ENCODE results near the gene TMPRSS15. TPM values are rescaled to one million over a fixed set of nuclear protein-coding genes. Genes with fewer than 3 reads are reported as not detected.
"Not testable (repeated sequence)": the region's sequence is repeated elsewhere in the genome, so short reads cannot be mapped to it uniquely, and the experiment has no call there.

Gene TMPRSS15
- polyA plus RNA-seq, 2 of the 4 experiments (the other 2 are of a cell fraction): 0.14 TPM; not detected in 1

GRCh38 chr21:18398843-18399242, 4.7 kb downstream of the TMPRSS15 start:
- ChIA-PET POLR2A (no interaction called here), CTCF (no interaction called here)
- ATAC-seq (no peak), FAIRE-seq (no peak), DNase-seq (ENCODE audit: low read depth in 1 of 2, low spot score in 1 of 2) (no peak)
- Histone ChIP-seq H3K27ac (no peak overlapping the region), H3K9me3 (no peaks in the 10 kb centered on the region), H3K4me1 (no peaks in the 10 kb centered on the region), H3K4me3 (no peak overlapping the region), H3K4me2 (no peak overlapping the region)
- TF ChIP-seq MAFK (IDR thresholded peaks at IDR 0.05; ENCODE audit: partially characterized antibody) (peak; percentile 27), CTCF (IDR thresholded peaks at IDR 0.05) (no peak)
- WGBS (ENCODE audit: missing lambda C conversion rate): 1% methylated on average over 5 of the region's 5 CpGs

DNA sequence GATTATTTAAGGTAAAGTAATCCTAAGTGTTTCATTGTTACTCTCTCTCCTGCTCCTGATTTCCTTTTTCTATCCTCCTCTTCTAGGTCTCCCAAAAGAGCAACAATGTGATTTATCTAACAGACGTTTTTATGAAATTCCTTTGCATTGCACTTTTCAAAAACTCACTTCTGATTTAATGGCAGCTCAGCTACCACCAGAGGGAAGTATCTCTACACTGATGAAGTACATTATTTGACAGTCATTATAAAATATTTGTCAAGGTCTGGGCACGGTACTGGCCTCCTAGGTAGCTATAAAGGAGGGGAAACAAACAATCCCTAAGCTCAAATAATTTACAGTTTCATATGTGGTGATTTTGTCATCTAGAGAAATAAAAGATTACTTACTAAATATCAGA, 15.6 kb downstream of the TMPRSS15 start:
- 4% methylated on average over 2 of the region's 2 CpGs for WGBS (ENCODE audit: missing lambda C conversion rate)
- Histone ChIP-seq H3K27ac (no peak overlapping the region), H3K4me2 (no peak overlapping the region), H3K4me1 (no peaks in the 10 kb centered on the region), H3K9me3 (no peaks in the 10 kb centered on the region), H3K4me3 (no peak overlapping the region)
- ATAC-seq (no peak), DNase-seq (ENCODE audit: low read depth in 1 of 2, low spot score in 1 of 2) (no peak), FAIRE-seq (no peak)
- no peak for TF ChIP-seq TP53 (CRISPR knock-in tag; IDR thresholded peaks at IDR 0.05)
- TF ChIP-seq FOXS1 (CRISPR knock-in tag; IDR thresholded peaks at IDR 0.05): no peak
- no peak for TF ChIP-seq POLR2A (IDR thresholded peaks at IDR 0.05; ENCODE audit: low read length)
- no peak for TF ChIP-seq MAFK (IDR thresholded peaks at IDR 0.05; ENCODE audit: partially characterized antibody)
- TF ChIP-seq ZSCAN20 (CRISPR knock-in tag; IDR thresholded peaks at IDR 0.05): no peak
- no peak for TF ChIP-seq HOXA7 (CRISPR knock-in tag; IDR thresholded peaks at IDR 0.05)
- TF ChIP-seq ZFP36 (IDR thresholded peaks at IDR 0.05; ENCODE audit: borderline replicate concordance, partially characterized antibody): no peak
- no peak for TF ChIP-seq CEBPB (IDR thresholded peaks at IDR 0.05)
- TF ChIP-seq RARB (CRISPR knock-in tag; IDR thresholded peaks at IDR 0.05): no peak
- no peak for TF ChIP-seq HES2 (IDR thresholded peaks at IDR 0.05)
- no peak for TF ChIP-seq CHD2 (IDR thresholded peaks at IDR 0.05; ENCODE audit: low read length, partially characterized antibody)
- no peak for TF ChIP-seq POLR2AphosphoS2 (conservative IDR thresholded peaks at IDR 0.05; ENCODE audit: low read length)
- TF ChIP-seq, protein P1, sequence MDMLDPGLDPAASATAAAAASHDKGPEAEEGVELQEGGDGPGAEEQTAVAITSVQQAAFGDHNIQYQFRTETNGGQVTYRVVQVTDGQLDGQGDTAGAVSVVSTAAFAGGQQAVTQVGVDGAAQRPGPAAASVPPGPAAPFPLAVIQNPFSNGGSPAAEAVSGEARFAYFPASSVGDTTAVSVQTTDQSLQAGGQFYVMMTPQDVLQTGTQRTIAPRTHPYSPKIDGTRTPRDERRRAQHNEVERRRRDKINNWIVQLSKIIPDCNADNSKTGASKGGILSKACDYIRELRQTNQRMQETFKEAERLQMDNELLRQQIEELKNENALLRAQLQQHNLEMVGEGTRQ (IDR thresholded peaks at IDR 0.05): no peak
- TF ChIP-seq CTCF (IDR thresholded peaks at IDR 0.05): no peak
- no peak for TF ChIP-seq GATA3 (IDR thresholded peaks at IDR 0.05; ENCODE audit: borderline replicate concordance)
- TF ChIP-seq EP300 (IDR thresholded peaks at IDR 0.05): no peak
- POLR2A ChIA-PET: no interaction called here
- CTCF ChIA-PET: no interaction called here

- FAIRE-seq (no peak), ATAC-seq (no peak), DNase-seq (ENCODE audit: low read depth in 1 of 2, low spot score in 1 of 2) (peak in 1 of 2 experiments; percentile 2)
- Histone ChIP-seq H3K4me2 (no peak overlapping the region), H3K9me3 (no peaks in the 10 kb centered on the region), H3K4me1 (no peaks in the 10 kb centered on the region), H3K4me3 (no peak overlapping the region), H3K27ac (no peak overlapping the region)
- ChIA-PET CTCF (no interaction called here), POLR2A (no interaction called here)
- TF ChIP-seq SREBF2 (IDR thresholded peaks at IDR 0.05) (no peak), HEYL (CRISPR knock-in tag; IDR thresholded peaks at IDR 0.05) (no peak), TFCP2L1 (CRISPR knock-in tag; IDR thresholded peaks at IDR 0.05) (no peak), E2F6 (IDR thresholded peaks at IDR 0.05; ENCODE audit: borderline replicate concordance, low read depth) (no peak), ZNF302 (CRISPR knock-in tag; IDR thresholded peaks at IDR 0.05) (no peak)
- 0% methylated on average over 1 of the region's 1 CpG for WGBS (ENCODE audit: missing lambda C conversion rate)
Measured at GRCh38 chr21:18384771-18385170, 18.8 kb downstream of the TMPRSS15 start.

- ATAC-seq; H3K9me3 ChIP-seq; H3K27ac ChIP-seq; DNase-seq (ENCODE audit: low read depth in 1 of 2, low spot score in 1 of 2); H3K4me3 ChIP-seq; H3K4me2 ChIP-seq; POLR2A ChIA-PET; H3K4me1 ChIP-seq; CTCF ChIA-PET; FAIRE-seq: not testable (repeated sequence)
- 22% methylated on average over 4 of the region's 4 CpGs for WGBS (ENCODE audit: missing lambda C conversion rate)
Measured at GRCh38 chr21:18382934-18383619, 20.5 kb downstream of the TMPRSS15 start.
